T-helper 9 cell (primary cell): ENCODE measurements around the gene UBR4.

ENCODE experiments used
- DNase-seq: peaks from one replicate; pipeline ENCODE4 v3.0.0-alpha.2; 2020

The UBR4 gene

DNA sequence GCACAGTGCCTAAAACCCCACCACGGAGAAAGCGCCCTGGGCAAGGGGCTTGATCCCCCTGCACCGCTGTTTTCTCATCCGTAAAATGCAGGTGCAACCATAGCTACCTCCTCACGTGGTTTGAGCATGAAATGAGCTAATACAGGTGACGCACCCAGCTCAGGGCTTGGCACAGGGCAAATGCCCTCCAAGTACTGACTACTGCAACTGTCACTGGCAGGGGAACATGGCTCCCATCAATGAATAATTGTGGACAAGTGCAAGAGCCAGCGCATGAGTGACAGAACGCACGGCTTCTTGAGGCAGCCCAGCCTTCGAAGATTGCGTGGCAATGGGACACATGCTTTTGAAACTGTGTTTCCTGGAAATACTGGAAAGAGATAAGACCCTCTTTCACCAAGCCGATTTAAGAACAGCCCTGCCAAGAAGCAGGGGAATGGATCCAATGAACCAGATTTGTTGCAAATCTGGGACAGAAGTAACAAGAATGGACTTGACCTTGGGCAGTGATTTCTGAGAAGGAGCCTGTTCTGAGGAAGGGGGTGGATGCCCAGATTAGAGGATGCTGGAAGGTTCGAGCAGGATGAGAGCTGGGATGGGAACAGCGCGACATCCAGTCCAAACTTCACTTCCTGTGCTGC, 160.8 kb downstream of the UBR4 start:
- no peak for DNase-seq

GRCh38 chr1:19046972-19047731, 162.9 kb downstream of the UBR4 start:
- no peak for DNase-seq

GRCh38 chr1:19045898-19046880, 163.9 kb downstream of the UBR4 start:
- no peak for DNase-seq

GRCh38 chr1:19044975-19045831, 164.9 kb downstream of the UBR4 start:
- no peak for DNase-seq

DNA sequence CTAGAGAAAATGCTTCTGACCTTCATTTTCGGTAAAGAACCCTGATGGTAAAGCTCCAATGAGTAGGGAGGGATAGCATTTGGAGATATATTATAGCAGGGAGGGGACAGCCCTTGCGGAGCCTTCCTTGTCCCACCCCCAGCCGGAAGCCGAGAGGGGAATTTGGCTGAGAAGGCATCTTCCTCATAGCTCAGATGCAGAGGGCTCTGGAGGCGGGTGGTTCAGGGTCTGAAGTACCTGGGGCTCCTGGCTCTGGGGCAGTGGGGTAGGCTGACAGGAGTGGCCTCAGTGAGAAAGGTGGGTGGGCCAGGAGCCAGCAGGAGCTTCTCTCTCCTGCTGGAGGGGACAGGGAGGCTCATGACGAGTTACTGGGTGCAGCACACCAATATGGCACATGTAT, 165.6 kb downstream of the UBR4 start:
- no peak for DNase-seq

DNA sequence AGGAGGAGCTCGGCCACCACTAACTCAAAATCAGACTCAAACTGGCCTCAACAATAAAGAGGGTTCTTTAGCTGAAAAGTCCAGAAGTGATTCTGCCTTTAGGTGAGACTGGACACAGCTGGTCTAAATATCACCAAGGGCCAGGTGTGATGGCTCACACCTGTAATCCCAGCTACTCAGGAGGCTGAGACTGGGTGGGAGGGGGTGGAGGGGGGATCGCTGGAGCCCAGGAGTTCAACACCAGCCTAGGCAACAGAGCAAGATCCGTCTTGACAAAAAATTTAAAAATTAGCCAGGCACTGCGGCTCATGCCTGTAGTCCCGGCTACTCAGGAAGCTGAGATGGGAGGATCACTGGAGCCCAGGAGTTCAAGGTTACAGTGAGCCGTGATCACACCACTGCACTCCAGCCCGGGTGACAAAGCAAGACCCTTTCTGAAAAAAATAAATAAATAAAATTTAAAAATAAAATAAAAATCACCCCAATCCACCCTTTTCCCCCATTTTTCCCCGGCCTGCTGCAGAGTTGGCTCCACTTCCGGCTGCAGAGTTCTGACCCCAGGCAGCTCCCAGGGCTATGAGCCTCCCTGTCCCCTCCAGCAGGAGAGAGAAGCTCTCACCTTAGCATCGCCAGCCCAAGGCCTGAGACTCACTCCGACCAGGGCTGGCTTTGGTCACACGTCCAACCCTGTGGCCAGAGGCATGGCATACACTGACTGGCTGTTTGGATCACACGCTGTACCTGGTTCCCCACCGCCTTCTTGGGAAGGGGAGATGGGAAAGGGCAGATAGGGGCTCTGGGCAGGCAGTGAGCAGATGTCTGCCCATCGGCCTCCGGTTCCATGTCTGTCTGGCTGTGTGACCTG, 166.3 kb downstream of the UBR4 start:
- no peak for DNase-seq

DNA sequence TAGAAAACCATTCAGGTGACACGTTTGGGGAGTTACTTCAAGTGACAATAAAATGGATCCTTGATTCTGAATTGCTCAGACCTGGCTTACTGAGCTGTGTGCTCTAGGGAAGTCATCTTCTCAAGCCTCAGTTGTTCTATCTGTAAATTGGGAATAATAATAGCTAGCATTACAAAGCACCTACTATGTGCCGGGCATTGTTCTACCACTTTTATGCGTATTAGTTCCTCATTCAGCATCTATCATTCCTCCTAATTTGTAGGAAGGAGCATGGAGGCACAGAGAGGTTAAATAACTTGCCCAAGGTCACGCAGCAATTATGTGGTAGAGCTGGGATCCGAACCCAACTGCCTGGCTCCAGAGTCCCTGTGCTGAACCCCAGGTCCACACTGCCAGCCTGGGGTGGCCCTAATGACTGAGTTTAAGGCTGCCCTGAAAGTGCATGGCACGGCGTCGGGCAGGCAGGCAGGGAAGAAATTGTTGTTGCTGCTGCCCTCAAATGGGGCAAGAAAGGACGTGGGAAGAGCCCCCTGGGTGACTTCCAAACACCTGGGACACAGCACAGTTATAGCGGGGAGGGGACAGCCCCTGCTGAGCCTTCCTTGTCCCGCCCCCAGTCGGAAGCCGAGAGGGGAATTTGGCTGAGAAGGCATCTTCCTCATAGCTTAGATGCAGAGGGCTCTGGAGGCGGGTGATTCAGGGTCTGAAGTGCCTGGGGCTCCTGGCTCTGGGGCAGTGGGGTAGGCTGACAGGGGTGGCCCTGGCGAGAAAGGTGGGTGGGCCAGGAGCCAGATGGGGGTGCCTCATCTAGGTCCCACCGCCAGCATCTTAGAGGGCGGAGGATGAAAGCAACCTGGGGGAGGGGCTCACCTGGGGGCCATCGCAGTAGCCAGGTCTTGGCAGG, 167.1 kb downstream of the UBR4 start:
- no peak for DNase-seq

GRCh38 chr1:19040010-19040680, 169.9 kb downstream of the UBR4 start:
- no peak for DNase-seq

GRCh38 chr1:19038732-19039131, 171.3 kb downstream of the UBR4 start:
- no peak for DNase-seq

- DNase-seq, result no peak
Observed at GRCh38 chr1:19038096-19038495, 172.0 kb downstream of the UBR4 start.

DNA sequence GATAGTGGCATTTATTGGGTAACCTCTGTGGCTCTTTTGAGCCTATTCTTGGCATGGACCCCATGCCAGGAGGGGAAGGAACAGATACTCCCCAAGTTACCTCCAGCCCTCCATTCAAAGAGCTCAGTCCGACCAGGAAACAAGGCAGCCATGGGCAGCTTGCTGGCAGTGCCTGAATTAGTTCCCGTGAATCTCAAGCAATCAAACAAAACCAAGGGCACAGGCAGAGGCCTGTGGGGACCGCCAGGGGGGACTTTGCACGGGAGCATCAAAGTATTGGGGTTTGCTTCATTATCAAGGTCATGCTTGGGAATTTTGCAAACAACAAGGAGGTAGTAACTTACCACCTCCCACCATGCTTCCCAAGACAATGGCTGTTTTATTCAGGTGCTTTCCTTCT, 172.4 kb downstream of the UBR4 start:
- no peak for DNase-seq

- DNase-seq, result no peak
Observed at GRCh38 chr1:19036813-19037605, 173.1 kb downstream of the UBR4 start.

DNA sequence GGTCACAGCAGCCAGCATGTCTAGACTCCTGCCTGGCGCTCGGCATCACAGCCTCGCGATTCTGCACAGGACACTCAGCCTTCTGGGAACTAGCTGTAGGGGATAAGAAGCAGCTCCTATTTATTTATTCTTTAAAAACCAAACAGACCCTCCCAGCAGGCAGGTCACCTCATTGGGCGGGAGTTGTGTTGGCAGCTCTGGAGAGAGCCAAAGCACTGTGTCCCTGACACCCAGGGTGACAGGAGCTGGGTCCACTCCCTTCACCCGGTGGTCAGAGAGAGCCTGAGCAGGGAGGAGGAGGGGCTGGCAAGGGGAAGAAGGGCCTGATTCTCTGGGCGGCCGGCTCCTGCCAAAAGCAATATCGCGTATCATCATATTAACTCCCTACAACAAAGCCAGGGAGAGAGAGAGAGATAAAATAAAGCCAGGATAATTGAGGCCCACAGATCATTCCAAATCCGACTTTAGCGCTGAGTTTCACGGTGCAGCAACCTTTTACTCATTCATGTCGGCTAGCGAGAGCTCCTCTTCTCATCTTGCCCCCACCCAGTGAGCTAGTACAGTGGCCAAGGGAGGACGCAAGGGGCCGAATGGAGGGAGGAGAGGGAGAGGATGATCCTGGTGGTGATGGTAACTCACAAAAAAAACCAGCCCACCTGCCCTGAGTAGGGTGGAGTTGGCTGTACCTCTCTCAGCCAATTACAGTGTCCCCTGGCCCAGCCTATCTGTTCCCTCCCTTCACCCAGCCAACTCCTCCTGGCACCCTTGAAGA, 173.8 kb downstream of the UBR4 start:
- DNase-seq, result no peak

DNA sequence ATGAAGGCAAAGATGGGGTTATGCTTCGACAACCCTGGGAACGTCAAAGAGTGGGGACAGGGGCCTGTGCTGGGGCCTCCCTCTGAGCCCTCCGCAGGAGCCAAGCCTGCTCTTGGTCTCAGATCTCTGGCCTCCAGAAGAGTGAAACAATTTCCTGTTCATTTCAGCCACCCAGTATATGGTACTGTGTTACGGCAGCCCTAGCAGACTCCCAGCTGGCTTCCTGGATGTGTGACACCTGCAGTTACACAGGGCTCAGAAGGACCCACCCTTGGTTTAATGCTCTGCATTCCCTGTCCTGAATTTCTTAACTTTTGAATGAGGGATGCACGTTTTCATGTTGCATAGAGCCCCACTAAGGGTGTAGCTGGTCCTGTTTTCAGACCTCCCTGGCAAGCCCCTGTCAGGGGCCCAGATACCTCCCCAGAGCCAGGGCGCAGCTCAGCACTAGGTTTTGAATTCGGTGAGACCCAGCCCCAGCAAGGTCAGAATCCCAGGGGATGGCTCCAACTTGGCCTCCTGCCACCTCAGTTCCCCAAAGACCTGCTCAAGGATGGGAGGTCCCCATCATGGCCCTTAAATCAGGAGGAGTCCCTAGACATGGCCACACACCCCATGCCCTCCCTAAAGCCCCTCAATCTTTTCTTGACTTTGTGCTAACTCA, 174.6 kb downstream of the UBR4 start:
- DNase-seq, result no peak

GRCh38 chr1:19034721-19035120, 175.3 kb downstream of the UBR4 start:
- DNase-seq, result no peak

GRCh38 chr1:19033926-19034680, 176.0 kb downstream of the UBR4 start:
- DNase-seq, result no peak

GRCh38 chr1:19033515-19033839, 176.6 kb downstream of the UBR4 start:
- no peak for DNase-seq
